Body of pancreas (tissue), 4 donors: ENCODE measurements around the gene TRIM69. TPM values are rescaled to one million over a fixed set of nuclear protein-coding genes. Genes with fewer than 3 reads are reported as not detected.
A peak's percentile ranks its signal among the peaks of the same experiment; 100 is the strongest.

Experiments used
- ATAC-seq: fragments of 150-250 bp; one replicate; pipeline ENCODE4 v1.9.1; 2016
- DNase-seq, 4 donors: peaks; one replicate each; pipeline ENCODE4 v3.0.0-alpha.2; 2019
- H3K27ac ChIP-seq, 4 donors: fragments of 200-600 bp; sonication (generic); 1 replicate in 3 of 4; 2 replicates in 1 of 4; pipeline versions ENCODE4 v1.5.1 to v1.6.1; 2016 to 2019; ENCODE audit warnings: mild to moderate bottlenecking in 1 of 4, mixed read lengths in 1 of 4, moderate library complexity in 1 of 4
- H3K27me3 ChIP-seq, 2 donors: fragments of 200-600 bp; sonication (generic); one replicate each; pipeline ENCODE4 v1.6.0; 2016; ENCODE audit warnings: mild to moderate bottlenecking in 1 of 2
- H3K36me3 ChIP-seq, 2 donors: fragments of 200-600 bp; sonication (generic); replicated peaks in 1 of 2; 2 replicates each; pipeline ENCODE4 v1.5.1; 2016; ENCODE audit warnings: low read depth in 2 of 2; ENCODE audit not compliant: insufficient read depth in 1 of 2
- H3K4me1 ChIP-seq: fragments of 200-600 bp; sonication (generic); one replicate; pipeline ENCODE4 v1.6.0; 2016
- H3K4me3 ChIP-seq, 2 donors: fragments of 200-600 bp; sonication (generic); 1 replicate in 1 of 2; 2 replicates in 1 of 2; pipeline ENCODE4 v1.5.1; 2016 to 2019
- H3K9me3 ChIP-seq, 3 donors: fragments of 200-600 bp; sonication (generic); 1 replicate in 2 of 3; 2 replicates in 1 of 3; pipeline ENCODE4 v1.5.1; 2016
- CTCF ChIP-seq, 7 experiments: fragments of 450-650 bp in 4 of 7; fragments of 200-600 bp in 3 of 7; sonication (generic) in 3 of 7; IDR thresholded peaks; one replicate each; pipeline ENCODE4 v1.5.1; 2016 to 2019; ENCODE audit warnings: antibody characterized with exemption in 7 of 7
- POLR2A ChIP-seq, 3 donors: fragments of 450-650 bp; IDR thresholded peaks; one replicate each; pipeline ENCODE4 v1.6.1; 2016; ENCODE audit warnings: antibody characterized with exemption in 3 of 3, mild to moderate bottlenecking in 2 of 3
- WGBS, 2 donors: methylation state at CpG; one replicate each; pipeline ENCODE4 v1.1.5; 2017; 5-methylcytosine and 5-hydroxymethylcytosine counted together
- intact Hi-C: fragments of 100-400 bp; cut with DNase I; formaldehyde crosslinking; loops from one replicate; pipeline ENCODE4 v1.15.1; 2023
- total RNA-seq, 2 donors: library from RNA; depleted of rRNA; stranded (reverse); fragments of >200 nt; gene quantifications; one replicate each; pipeline ENCODE4 v1.1.0, GENCODE V29; 2016

TRIM69 gene
- total RNA-seq, 2 donors from 2014 or later = 2.6 to 2.9 TPM

- H3K36me3 ChIP-seq = peaks cover 7 to 13% of the 10 kb centered on the region in 2 donors
- H3K9me3 ChIP-seq = no peaks in the 10 kb centered on the region
- intact Hi-C loops = no loop called here
- WGBS, 2 donors = 0% methylated on average over 12 to 46 of the region's 46 CpGs
- peak overlapping the region; percentile 86 to 90 for H3K4me3 ChIP-seq
- H3K4me1 ChIP-seq = peaks cover 20% of the 10 kb centered on the region
- H3K27me3 ChIP-seq = no peaks in the 10 kb centered on the region
- DNase-seq (peak; percentile 44 to 56 (median 50)), ATAC-seq (peak; percentile 47)
- H3K27ac ChIP-seq = peak overlapping the region; percentile 88 to 99 (median 98)
- TF ChIP-seq CTCF (IDR thresholded peaks at IDR 0.05) = no peak
- no peak for TF ChIP-seq POLR2A (IDR thresholded peaks at IDR 0.05)
Observed at GRCh38 chr15:44711743-44712345, 24.5 kb upstream of the TRIM69 start.

- WGBS, 2 donors = 18 to 22% methylated on average over 24 of the region's 24 CpGs
- peak overlapping the region; percentile 86 to 90 for H3K4me3 ChIP-seq
- peaks cover 20% of the 10 kb centered on the region for H3K4me1 ChIP-seq
- H3K36me3 ChIP-seq = peaks cover 7 to 19% of the 10 kb centered on the region in 2 donors
- peak in 1 of 3 donors; percentile 53 for TF ChIP-seq POLR2A (IDR thresholded peaks at IDR 0.05)
- TF ChIP-seq CTCF (IDR thresholded peaks at IDR 0.05) = no peak
- H3K27me3 ChIP-seq = no peaks in the 10 kb centered on the region
- intact Hi-C loops = no loop called here
- no peaks in the 10 kb centered on the region for H3K9me3 ChIP-seq
- DNase-seq = peak; percentile 60 to 89 (median 72)
- ATAC-seq = peak; percentile 35
- H3K27ac ChIP-seq = peak overlapping the region; percentile 88 to 99 (median 98)
Observed at GRCh38 chr15:44712346-44713005, 23.9 kb upstream of the TRIM69 start.

- 81 to 87% methylated on average over 5 of the region's 5 CpGs for WGBS, 2 donors
- Histone ChIP-seq H3K9me3 (no peaks in the 10 kb centered on the region), H3K4me1 (peaks cover 20% of the 10 kb centered on the region), H3K27me3 (no peaks in the 10 kb centered on the region), H3K4me3 (peak overlapping the region in 1 of 2 donors; percentile 86), H3K27ac (peak overlapping the region in 2 of 4 donors; percentile 98 to 99), H3K36me3 (peaks cover 7 to 27% of the 10 kb centered on the region in 2 donors)
- ATAC-seq = no peak
- DNase-seq = no peak
- peak in 1 of 7 experiments; percentile 11 for TF ChIP-seq CTCF (IDR thresholded peaks at IDR 0.05)
- TF ChIP-seq POLR2A (IDR thresholded peaks at IDR 0.05) = no peak
- intact Hi-C loops = no loop called here
Observed at GRCh38 chr15:44713006-44713966, 23.0 kb upstream of the TRIM69 start.

- Histone ChIP-seq H3K4me1 (peaks cover 18% of the 10 kb centered on the region), H3K27me3 (no peaks in the 10 kb centered on the region), H3K27ac (peak overlapping the region in 1 of 4 donors; percentile 4), H3K4me3 (no peak overlapping the region), H3K36me3 (peaks cover 7 to 27% of the 10 kb centered on the region in 2 donors), H3K9me3 (no peaks in the 10 kb centered on the region)
- TF ChIP-seq CTCF (IDR thresholded peaks at IDR 0.05) = no peak
- TF ChIP-seq POLR2A (IDR thresholded peaks at IDR 0.05) = no peak
- no peak for ATAC-seq
- DNase-seq = no peak
- intact Hi-C loops = no loop called here
- WGBS, 2 donors = 84 to 89% methylated on average over 6 of the region's 6 CpGs
Observed at GRCh38 chr15:44715142-44715796, 21.1 kb upstream of the TRIM69 start.
